ENCODE data around the gene PNMA6A. TPM values are rescaled to one million over a fixed set of nuclear protein-coding genes. Genes with fewer than 3 reads are reported as not detected.
"Not testable (repeated sequence)": the region's sequence is repeated elsewhere in the genome, so short reads cannot be mapped to it uniquely, and the experiment has no call there.

PNMA6A gene
- 0.71 TPM for total RNA-seq
- polyA plus RNA-seq, result 1.5 TPM
- long read RNA-seq, donor 1, result 0 reads
- long read RNA-seq, donor 2, result 0 reads
- long read RNA-seq, donor 3, result 0 reads
- long read RNA-seq, donor 4, result 0 reads
- long read RNA-seq, donor 5, partial matches to known transcripts, result 0 of 1 reads
- long read RNA-seq, donor 5, other reads (novel, unspliced or antisense), result 0 of 1 reads
- long read RNA-seq, donor 6, partial matches to known transcripts, result 0 of 1 reads
- long read RNA-seq, donor 6, other reads (novel, unspliced or antisense), result 0 of 1 reads
- long read RNA-seq, donor 7, result 0 reads
- long read RNA-seq, donor 8, result 0 reads
- long read RNA-seq, donor 9, result 0 reads
- long read RNA-seq, donor 10, result 0 reads

GRCh38 chrX:153071909-153072583, at the start of gene PNMA6A:
TSS of gene PNMA6A (plus strand) at chrX:153072454. CDS start at chrX:153073063, 609 bp downstream.
- WGBS, result no CpG with 5 or more reads among the region's 76 CpGs
- H3K9me3 ChIP-seq (ENCODE audit: control insufficient read depth in 2 of 2, insufficient read depth in 1 of 2, low read length in 1 of 2); DNase-seq (ENCODE audit: low read depth in 6 of 9, low spot score in 9 of 9); H3K27ac ChIP-seq (ENCODE audit: low read depth in 1 of 2, low read length in 1 of 2); H3K4me1 ChIP-seq (ENCODE audit: control insufficient read depth in 2 of 2, insufficient read depth in 2 of 2, low read length in 2 of 2); H3K27me3 ChIP-seq (ENCODE audit: control insufficient read depth in 2 of 2, insufficient read depth in 1 of 2, low read length in 1 of 2); H3K4me3 ChIP-seq (ENCODE audit: low read length in 2 of 2); H3K36me3 ChIP-seq (ENCODE audit: control insufficient read depth in 2 of 2, insufficient read depth in 2 of 2, low read length in 1 of 2): not testable (repeated sequence)

GRCh38 chrX:153026501-153026900, 45.8 kb upstream of the PNMA6A start:
- not testable (repeated sequence) for H3K36me3 ChIP-seq (ENCODE audit: control insufficient read depth in 2 of 2, insufficient read depth in 2 of 2, low read length in 1 of 2); H3K9me3 ChIP-seq (ENCODE audit: control insufficient read depth in 2 of 2, insufficient read depth in 1 of 2, low read length in 1 of 2); H3K4me1 ChIP-seq (ENCODE audit: control insufficient read depth in 2 of 2, insufficient read depth in 2 of 2, low read length in 2 of 2); H3K4me3 ChIP-seq (ENCODE audit: low read length in 2 of 2); H3K27me3 ChIP-seq (ENCODE audit: control insufficient read depth in 2 of 2, insufficient read depth in 1 of 2, low read length in 1 of 2); H3K27ac ChIP-seq (ENCODE audit: low read depth in 1 of 2, low read length in 1 of 2); DNase-seq (ENCODE audit: low read depth in 6 of 9, low spot score in 9 of 9)
- WGBS, result 90% methylated on average over 2 of the region's 2 CpGs

GRCh38 chrX:153028487-153028886, 43.8 kb upstream of the PNMA6A start:
- WGBS, result 85% methylated on average over 9 of the region's 11 CpGs
- not testable (repeated sequence) for H3K4me1 ChIP-seq (ENCODE audit: control insufficient read depth in 2 of 2, insufficient read depth in 2 of 2, low read length in 2 of 2); H3K9me3 ChIP-seq (ENCODE audit: control insufficient read depth in 2 of 2, insufficient read depth in 1 of 2, low read length in 1 of 2); DNase-seq (ENCODE audit: low read depth in 6 of 9, low spot score in 9 of 9); H3K27ac ChIP-seq (ENCODE audit: low read depth in 1 of 2, low read length in 1 of 2); H3K36me3 ChIP-seq (ENCODE audit: control insufficient read depth in 2 of 2, insufficient read depth in 2 of 2, low read length in 1 of 2); H3K4me3 ChIP-seq (ENCODE audit: low read length in 2 of 2)
- H3K27me3 ChIP-seq (ENCODE audit: control insufficient read depth in 2 of 2, insufficient read depth in 1 of 2, low read length in 1 of 2), result peaks cover 0 to 13% of the 10 kb centered on the region in 2 donors

DNA sequence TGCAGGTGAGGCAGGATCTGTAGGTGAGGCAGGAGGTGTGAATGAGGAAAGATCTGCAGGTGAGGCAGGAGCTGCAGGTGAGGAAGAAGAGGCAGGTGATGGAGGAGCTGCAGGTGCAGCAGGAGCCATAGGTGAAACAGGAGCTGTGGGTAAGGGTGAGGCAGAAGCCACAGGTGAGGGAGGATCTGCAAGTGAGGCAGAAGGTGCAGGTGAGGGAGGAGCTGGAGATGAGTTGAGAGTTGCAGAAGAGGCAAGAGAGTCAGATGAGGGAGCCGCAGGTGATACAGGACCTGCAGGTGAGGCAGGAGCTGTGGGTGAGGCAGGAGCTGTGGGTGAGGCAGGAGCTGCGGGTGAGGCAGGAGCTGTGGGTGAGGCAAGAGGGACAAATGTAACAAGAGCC, 43.1 kb upstream of the PNMA6A start:
- DNase-seq (ENCODE audit: low read depth in 6 of 9, low spot score in 9 of 9), result no peak
- H3K36me3 ChIP-seq (ENCODE audit: control insufficient read depth in 2 of 2, insufficient read depth in 2 of 2, low read length in 1 of 2), result no peaks in the 10 kb centered on the region
- H3K27me3 ChIP-seq (ENCODE audit: control insufficient read depth in 2 of 2, insufficient read depth in 1 of 2, low read length in 1 of 2), result peaks cover 0 to 13% of the 10 kb centered on the region in 2 donors
- H3K9me3 ChIP-seq (ENCODE audit: control insufficient read depth in 2 of 2, insufficient read depth in 1 of 2, low read length in 1 of 2), result no peaks in the 10 kb centered on the region
- no peak overlapping the region for H3K4me3 ChIP-seq (ENCODE audit: low read length in 2 of 2)
- WGBS, result 94% methylated on average over 2 of the region's 2 CpGs
- no peak overlapping the region for H3K27ac ChIP-seq (ENCODE audit: low read depth in 1 of 2, low read length in 1 of 2)
- no peaks in the 10 kb centered on the region for H3K4me1 ChIP-seq (ENCODE audit: control insufficient read depth in 2 of 2, insufficient read depth in 2 of 2, low read length in 2 of 2)

DNA sequence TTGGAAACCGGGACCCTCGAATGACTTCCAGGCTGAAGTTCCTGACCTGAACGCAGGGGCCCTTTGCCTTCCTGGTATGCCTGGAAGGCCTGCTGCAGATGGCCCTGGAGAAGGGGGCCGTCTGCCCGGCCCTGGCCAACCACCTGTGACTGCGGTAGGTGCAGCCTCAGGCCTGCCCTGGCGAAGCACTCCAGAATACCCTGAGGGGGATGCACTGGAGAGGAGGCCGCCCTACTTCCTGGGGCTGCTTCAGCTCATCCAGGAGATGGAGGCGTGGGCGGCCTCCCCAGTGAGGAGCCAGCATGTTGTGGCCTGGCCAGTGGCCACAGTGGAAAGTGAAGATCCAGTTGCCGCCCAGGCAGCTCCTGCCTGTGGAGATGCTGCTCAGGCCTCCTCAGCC, 42.4 kb upstream of the PNMA6A start:
- Histone ChIP-seq H3K4me3 (ENCODE audit: low read length in 2 of 2) (no peak overlapping the region), H3K27ac (ENCODE audit: low read depth in 1 of 2, low read length in 1 of 2) (no peak overlapping the region), H3K27me3 (ENCODE audit: control insufficient read depth in 2 of 2, insufficient read depth in 1 of 2, low read length in 1 of 2) (peaks cover 0 to 13% of the 10 kb centered on the region in 2 donors), H3K36me3 (ENCODE audit: control insufficient read depth in 2 of 2, insufficient read depth in 2 of 2, low read length in 1 of 2) (no peaks in the 10 kb centered on the region), H3K4me1 (ENCODE audit: control insufficient read depth in 2 of 2, insufficient read depth in 2 of 2, low read length in 2 of 2) (no peaks in the 10 kb centered on the region), H3K9me3 (ENCODE audit: control insufficient read depth in 2 of 2, insufficient read depth in 1 of 2, low read length in 1 of 2) (no peaks in the 10 kb centered on the region)
- WGBS, result 93% methylated on average over 11 of the region's 11 CpGs
- no peak for DNase-seq (ENCODE audit: low read depth in 6 of 9, low spot score in 9 of 9)

DNA sequence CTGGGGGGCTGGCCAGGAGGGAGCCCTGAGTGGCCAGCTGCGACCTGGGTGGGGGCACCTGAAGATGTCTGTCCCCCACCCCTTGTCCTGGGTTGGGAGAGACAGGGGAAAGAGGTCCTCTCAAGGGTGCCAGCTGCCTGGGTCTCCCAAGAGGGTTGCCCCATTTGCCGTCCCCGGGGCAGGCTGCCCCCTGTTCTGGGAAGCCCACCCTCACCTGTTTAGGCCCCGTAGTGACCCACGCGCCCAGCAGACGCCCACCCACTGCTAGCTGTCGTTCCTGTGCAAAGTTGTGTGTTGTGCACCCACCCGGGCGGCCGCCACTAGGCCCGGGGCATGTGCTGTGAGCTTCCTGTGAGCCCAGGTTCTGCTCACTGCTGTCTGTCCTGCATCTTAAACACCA, 41.5 kb upstream of the PNMA6A start:
- no peaks in the 10 kb centered on the region for H3K36me3 ChIP-seq (ENCODE audit: control insufficient read depth in 2 of 2, insufficient read depth in 2 of 2, low read length in 1 of 2)
- no peaks in the 10 kb centered on the region for H3K9me3 ChIP-seq (ENCODE audit: control insufficient read depth in 2 of 2, insufficient read depth in 1 of 2, low read length in 1 of 2)
- DNase-seq (ENCODE audit: low read depth in 6 of 9, low spot score in 9 of 9), result no peak
- H3K4me1 ChIP-seq (ENCODE audit: control insufficient read depth in 2 of 2, insufficient read depth in 2 of 2, low read length in 2 of 2), result no peaks in the 10 kb centered on the region
- no peak overlapping the region for H3K27ac ChIP-seq (ENCODE audit: low read depth in 1 of 2, low read length in 1 of 2)
- no peak overlapping the region for H3K4me3 ChIP-seq (ENCODE audit: low read length in 2 of 2)
- peaks cover 0 to 13% of the 10 kb centered on the region in 2 donors for H3K27me3 ChIP-seq (ENCODE audit: control insufficient read depth in 2 of 2, insufficient read depth in 1 of 2, low read length in 1 of 2)
- 96% methylated on average over 12 of the region's 12 CpGs for WGBS

- no peaks in the 10 kb centered on the region for H3K36me3 ChIP-seq (ENCODE audit: control insufficient read depth in 2 of 2, insufficient read depth in 2 of 2, low read length in 1 of 2)
- no peaks in the 10 kb centered on the region for H3K4me1 ChIP-seq (ENCODE audit: control insufficient read depth in 2 of 2, insufficient read depth in 2 of 2, low read length in 2 of 2)
- 18% methylated on average over 64 of the region's 64 CpGs for WGBS
- H3K4me3 ChIP-seq (ENCODE audit: low read length in 2 of 2), result peak overlapping the region; percentile 18 to 42
- peak in 6 of 9 donors; percentile 4 to 47 (median 14) for DNase-seq (ENCODE audit: low read depth in 6 of 9, low spot score in 9 of 9)
- no peaks in the 10 kb centered on the region for H3K9me3 ChIP-seq (ENCODE audit: control insufficient read depth in 2 of 2, insufficient read depth in 1 of 2, low read length in 1 of 2)
- H3K27me3 ChIP-seq (ENCODE audit: control insufficient read depth in 2 of 2, insufficient read depth in 1 of 2, low read length in 1 of 2), result peaks cover 0 to 13% of the 10 kb centered on the region in 2 donors
- H3K27ac ChIP-seq (ENCODE audit: low read depth in 1 of 2, low read length in 1 of 2), result no peak overlapping the region
These were observed 39.7 kb upstream of the PNMA6A start for GRCh38 chrX:153032397-153033118.

DNA sequence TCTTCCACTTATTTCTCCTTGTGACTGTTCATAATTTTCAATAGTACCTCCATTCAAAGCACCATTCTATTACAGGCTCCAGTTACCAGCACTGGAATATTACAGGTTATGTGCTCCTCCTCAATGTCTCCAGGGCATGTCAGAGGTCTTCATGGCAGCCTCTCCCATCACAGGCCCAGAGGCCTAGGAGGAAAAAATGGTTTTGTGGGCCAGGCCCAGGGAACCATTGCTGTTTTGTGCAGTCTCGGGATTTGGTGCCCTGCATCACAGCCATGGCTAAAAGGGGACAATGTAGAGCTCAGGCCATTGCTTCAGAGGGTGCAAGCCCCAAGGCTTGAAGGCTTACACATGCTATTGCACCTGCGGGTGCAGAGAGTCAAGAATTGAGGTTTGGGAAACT, 23.2 kb upstream of the PNMA6A start:
- peaks cover 0 to 7% of the 10 kb centered on the region in 2 donors for H3K9me3 ChIP-seq (ENCODE audit: control insufficient read depth in 2 of 2, insufficient read depth in 1 of 2, low read length in 1 of 2)
- no peaks in the 10 kb centered on the region for H3K36me3 ChIP-seq (ENCODE audit: control insufficient read depth in 2 of 2, insufficient read depth in 2 of 2, low read length in 1 of 2)
- no peak for DNase-seq (ENCODE audit: low read depth in 6 of 9, low spot score in 9 of 9)
- H3K4me3 ChIP-seq (ENCODE audit: low read length in 2 of 2), result no peak overlapping the region
- H3K27me3 ChIP-seq (ENCODE audit: control insufficient read depth in 2 of 2, insufficient read depth in 1 of 2, low read length in 1 of 2), result no peaks in the 10 kb centered on the region
- 98% methylated on average over 2 of the region's 2 CpGs for WGBS
- H3K27ac ChIP-seq (ENCODE audit: low read depth in 1 of 2, low read length in 1 of 2), result no peak overlapping the region
- H3K4me1 ChIP-seq (ENCODE audit: control insufficient read depth in 2 of 2, insufficient read depth in 2 of 2, low read length in 2 of 2), result no peaks in the 10 kb centered on the region

GRCh38 chrX:153052534-153052933, 19.7 kb upstream of the PNMA6A start:
- DNase-seq (ENCODE audit: low read depth in 6 of 9, low spot score in 9 of 9), result no peak
- Histone ChIP-seq H3K27ac (ENCODE audit: low read depth in 1 of 2, low read length in 1 of 2) (no peak overlapping the region), H3K9me3 (ENCODE audit: control insufficient read depth in 2 of 2, insufficient read depth in 1 of 2, low read length in 1 of 2) (peaks cover 0 to 7% of the 10 kb centered on the region in 2 donors), H3K27me3 (ENCODE audit: control insufficient read depth in 2 of 2, insufficient read depth in 1 of 2, low read length in 1 of 2) (peaks cover 4 to 25% of the 10 kb centered on the region in 2 donors), H3K4me1 (ENCODE audit: control insufficient read depth in 2 of 2, insufficient read depth in 2 of 2, low read length in 2 of 2) (no peaks in the 10 kb centered on the region), H3K36me3 (ENCODE audit: control insufficient read depth in 2 of 2, insufficient read depth in 2 of 2, low read length in 1 of 2) (no peaks in the 10 kb centered on the region), H3K4me3 (ENCODE audit: low read length in 2 of 2) (no peak overlapping the region)
- whole genome bisulfite sequencing, result 96% methylated on average over 1 of the region's 1 CpG

Data from thymus (tissue), 14 donors.